Fibroblast of skin of back (primary cell): ENCODE measurements around the gene PDSS2.
"Not testable (repeated sequence)": the region's sequence is repeated elsewhere in the genome, so short reads cannot be mapped to it uniquely, and the experiment has no call there.

Experiments
- DNase-seq: peaks from one replicate; pipeline ENCODE4 v3.0.0-alpha.2; 2013

The PDSS2 gene

GRCh38 chr6:107475360-107475759 is 16.0 kb upstream of the PDSS2 start:
- not testable (repeated sequence) for DNase-seq

- no peak for DNase-seq
Measured at GRCh38 chr6:107473660-107474059, 14.3 kb upstream of the PDSS2 start.

GRCh38 chr6:107470364-107470763 is 11.0 kb upstream of the PDSS2 start:
- DNase-seq = no peak

GRCh38 chr6:107466062-107466461 is 6.7 kb upstream of the PDSS2 start:
- no peak for DNase-seq

GRCh38 chr6:107460083-107460631 is 793 bp upstream of the PDSS2 start:
- DNase-seq = no peak

GRCh38 chr6:107458672-107459282 is 587 bp downstream of the PDSS2 start:
- peak; percentile 9 for DNase-seq

GRCh38 chr6:107448776-107449175 is 10.6 kb downstream of the PDSS2 start:
- DNase-seq = no peak

GRCh38 chr6:107447663-107448216 is 11.6 kb downstream of the PDSS2 start:
- DNase-seq = no peak

- peak; percentile 44 for DNase-seq
Measured at GRCh38 chr6:107444277-107444676, 15.1 kb downstream of the PDSS2 start.

- peak; percentile 63 for DNase-seq
Measured at GRCh38 chr6:107443608-107444267, 15.6 kb downstream of the PDSS2 start.

- DNase-seq = no peak
Measured at GRCh38 chr6:107442938-107443607, 16.3 kb downstream of the PDSS2 start.

GRCh38 chr6:107441682-107442081 is 17.7 kb downstream of the PDSS2 start:
- DNase-seq = no peak

- DNase-seq = no peak
Measured at GRCh38 chr6:107440936-107441335, 18.4 kb downstream of the PDSS2 start.

GRCh38 chr6:107439406-107439805 is 20.0 kb downstream of the PDSS2 start:
- no peak for DNase-seq

GRCh38 chr6:107437691-107438090 is 21.7 kb downstream of the PDSS2 start:
- no peak for DNase-seq

GRCh38 chr6:107436881-107437280 is 22.5 kb downstream of the PDSS2 start:
- DNase-seq = no peak

- peak; percentile 9 for DNase-seq
Measured at GRCh38 chr6:107435798-107436197, 23.6 kb downstream of the PDSS2 start.

GRCh38 chr6:107434812-107435211 is 24.6 kb downstream of the PDSS2 start:
- no peak for DNase-seq

GRCh38 chr6:107425951-107426350 is 33.4 kb downstream of the PDSS2 start:
- not testable (repeated sequence) for DNase-seq

- no peak for DNase-seq
Measured at GRCh38 chr6:107423474-107423990, 35.8 kb downstream of the PDSS2 start.

GRCh38 chr6:107421696-107422256 is 37.6 kb downstream of the PDSS2 start:
- no peak for DNase-seq

- no peak for DNase-seq
Measured at GRCh38 chr6:107419733-107420132, 39.6 kb downstream of the PDSS2 start.

- peak; percentile 9 for DNase-seq
Measured at GRCh38 chr6:107418118-107418517, 41.2 kb downstream of the PDSS2 start.
